BE2C (cell line): ENCODE data around the gene DCUN1D3.
A peak's percentile ranks its signal among the peaks of the same experiment; 100 is the strongest.
"Not testable (repeated sequence)": the region's sequence is repeated elsewhere in the genome, so short reads cannot be mapped to it uniquely, and the experiment has no call there.

Experiments used
- DNase-seq: peaks from one replicate; pipeline ENCODE4 v3.0.0-alpha.2; 2020
- H3K27me3 ChIP-seq: fragments of 250-450 bp; sonication (Bioruptor Pico); 2 replicates; pipeline ENCODE4 v1.5.1; 2020; ENCODE audit warnings: mild to moderate bottlenecking
- H3K36me3 ChIP-seq: fragments of 250-450 bp; sonication (Bioruptor Pico); 2 replicates; pipeline ENCODE4 v1.5.1; 2020; ENCODE audit warnings: mild to moderate bottlenecking
- H3K4me1 ChIP-seq: fragments of 250-450 bp; sonication (Bioruptor Pico); 2 replicates; pipeline ENCODE4 v1.5.1; 2020
- H3K4me3 ChIP-seq: 2 replicates; pipeline ENCODE4 v1.5.1; 2011; ENCODE audit warnings: low read depth, low read length
- H3K9me3 ChIP-seq: fragments of 250-450 bp; sonication (Bioruptor Pico); 2 replicates; pipeline ENCODE4 v1.5.1; 2020
- TF ChIP-seq, protein P1 (sequence below): IDR thresholded peaks from 2 replicates; pipeline ENCODE4 v1.5.1; 2012; ENCODE audit warnings: mild to moderate bottlenecking, low read depth, low read length

Gene DCUN1D3

GRCh38 chr16:20868890-20869289 is 31.3 kb downstream of the DCUN1D3 start:
- TF ChIP-seq, protein P1, sequence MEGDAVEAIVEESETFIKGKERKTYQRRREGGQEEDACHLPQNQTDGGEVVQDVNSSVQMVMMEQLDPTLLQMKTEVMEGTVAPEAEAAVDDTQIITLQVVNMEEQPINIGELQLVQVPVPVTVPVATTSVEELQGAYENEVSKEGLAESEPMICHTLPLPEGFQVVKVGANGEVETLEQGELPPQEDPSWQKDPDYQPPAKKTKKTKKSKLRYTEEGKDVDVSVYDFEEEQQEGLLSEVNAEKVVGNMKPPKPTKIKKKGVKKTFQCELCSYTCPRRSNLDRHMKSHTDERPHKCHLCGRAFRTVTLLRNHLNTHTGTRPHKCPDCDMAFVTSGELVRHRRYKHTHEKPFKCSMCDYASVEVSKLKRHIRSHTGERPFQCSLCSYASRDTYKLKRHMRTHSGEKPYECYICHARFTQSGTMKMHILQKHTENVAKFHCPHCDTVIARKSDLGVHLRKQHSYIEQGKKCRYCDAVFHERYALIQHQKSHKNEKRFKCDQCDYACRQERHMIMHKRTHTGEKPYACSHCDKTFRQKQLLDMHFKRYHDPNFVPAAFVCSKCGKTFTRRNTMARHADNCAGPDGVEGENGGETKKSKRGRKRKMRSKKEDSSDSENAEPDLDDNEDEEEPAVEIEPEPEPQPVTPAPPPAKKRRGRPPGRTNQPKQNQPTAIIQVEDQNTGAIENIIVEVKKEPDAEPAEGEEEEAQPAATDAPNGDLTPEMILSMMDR = no peak
- no peaks in the 10 kb centered on the region for H3K27me3 ChIP-seq
- no peak overlapping the region for H3K4me3 ChIP-seq
- H3K9me3 ChIP-seq = no peaks in the 10 kb centered on the region
- peak; percentile 79 for DNase-seq
- H3K36me3 ChIP-seq = no peaks in the 10 kb centered on the region
- H3K4me1 ChIP-seq = peaks cover 15% of the 10 kb centered on the region

GRCh38 chr16:20867585-20867984 is 32.6 kb downstream of the DCUN1D3 start:
- TF ChIP-seq, protein P1 = no peak
- Histone ChIP-seq H3K36me3 (peaks cover 1% of the 10 kb centered on the region; the same call in 1 of the 2 replicates), H3K4me3 (no peak overlapping the region), H3K4me1 (peaks cover 15% of the 10 kb centered on the region), H3K27me3 (no peaks in the 10 kb centered on the region), H3K9me3 (no peaks in the 10 kb centered on the region)
- no peak for DNase-seq

DNA sequence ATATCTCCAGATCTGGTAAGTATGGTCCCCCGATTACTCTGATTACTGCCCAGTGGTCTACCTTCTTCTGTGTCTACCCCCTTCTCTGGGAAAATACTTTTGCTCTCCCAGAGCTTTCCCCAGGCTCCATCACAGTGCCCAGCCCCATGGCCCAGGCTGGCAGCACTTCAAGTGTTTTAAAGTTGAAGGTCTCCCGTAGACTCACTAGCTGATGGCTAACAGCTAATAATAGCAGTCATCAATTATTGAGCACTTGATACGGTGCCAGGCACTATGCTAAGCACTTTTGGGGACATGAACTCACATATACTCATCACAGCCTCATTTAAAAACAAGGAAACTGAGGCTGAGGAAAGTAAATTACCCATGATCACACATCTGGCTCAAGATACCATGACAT is 33.4 kb downstream of the DCUN1D3 start:
- DNase-seq = no peak
- H3K9me3 ChIP-seq = no peaks in the 10 kb centered on the region
- H3K4me3 ChIP-seq = no peak overlapping the region
- TF ChIP-seq, protein P1 = no peak
- peaks cover 13% of the 10 kb centered on the region for H3K4me1 ChIP-seq
- H3K36me3 ChIP-seq = peaks cover 8% of the 10 kb centered on the region; the same call in 1 of the 2 replicates
- H3K27me3 ChIP-seq = no peaks in the 10 kb centered on the region

GRCh38 chr16:20866145-20866772 is 33.9 kb downstream of the DCUN1D3 start:
- Histone ChIP-seq H3K4me1 (peaks cover 13% of the 10 kb centered on the region), H3K36me3 (peaks cover 8% of the 10 kb centered on the region; the same call in 1 of the 2 replicates), H3K9me3 (no peaks in the 10 kb centered on the region), H3K4me3 (no peak overlapping the region), H3K27me3 (no peaks in the 10 kb centered on the region)
- TF ChIP-seq, protein P1 = no peak
- DNase-seq = peak; percentile 82

DNA sequence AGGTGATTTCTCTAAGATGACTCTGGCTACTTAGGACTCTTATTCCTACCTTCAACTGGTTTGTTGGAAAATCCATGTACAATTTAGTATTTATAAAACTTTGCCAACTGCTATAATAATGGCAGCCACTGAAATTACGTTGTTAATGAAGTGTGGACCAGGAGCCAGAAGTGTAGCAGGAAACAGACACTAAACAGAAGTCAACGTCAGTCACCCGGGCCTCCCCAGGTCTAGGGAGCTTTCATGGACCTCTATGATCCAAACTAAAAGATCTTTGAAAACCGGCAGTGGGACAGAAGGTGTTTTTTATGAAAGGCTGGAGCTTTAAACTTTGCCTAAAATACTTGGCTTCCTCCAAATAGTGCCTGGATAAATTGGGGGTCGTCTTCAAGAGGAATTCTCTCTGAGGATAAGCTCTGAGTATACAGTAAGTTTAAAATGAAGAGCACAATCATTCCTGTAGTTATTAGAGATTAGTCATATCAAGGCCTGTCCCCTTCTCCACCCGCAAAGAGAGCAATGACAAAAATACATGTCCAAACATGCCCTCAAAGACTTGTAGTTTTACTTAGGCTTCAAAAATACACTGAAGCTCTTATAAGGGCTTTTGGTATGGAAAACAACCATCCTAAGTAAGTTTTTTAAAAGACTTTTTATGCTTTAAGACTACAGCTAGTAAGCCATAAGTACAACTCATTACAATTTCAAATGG is 34.6 kb downstream of the DCUN1D3 start:
- no peak for DNase-seq
- Histone ChIP-seq H3K9me3 (no peaks in the 10 kb centered on the region), H3K4me3 (no peak overlapping the region), H3K27me3 (no peaks in the 10 kb centered on the region), H3K36me3 (peaks cover 8% of the 10 kb centered on the region; the same call in 1 of the 2 replicates), H3K4me1 (peaks cover 13% of the 10 kb centered on the region)
- TF ChIP-seq, protein P1 = no peak

DNA sequence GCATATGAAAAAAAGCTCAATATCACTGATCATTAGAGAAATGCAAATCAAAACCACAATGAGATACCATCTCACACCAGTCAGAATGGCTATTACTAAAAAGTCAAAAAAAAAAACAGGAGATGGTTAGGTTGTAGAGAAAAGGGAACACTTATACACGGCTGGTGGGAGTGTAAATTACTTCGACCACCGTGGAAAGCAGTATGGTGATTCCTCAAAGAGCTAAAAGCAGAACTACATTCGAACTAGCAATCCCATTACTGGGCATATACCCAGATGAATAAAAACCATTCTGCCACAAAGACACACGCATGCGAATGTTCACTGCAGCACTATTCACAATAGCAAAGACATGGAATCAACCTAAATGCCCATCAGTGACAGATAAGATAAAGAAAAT is 35.8 kb downstream of the DCUN1D3 start:
- H3K27me3 ChIP-seq, DNase-seq: not testable (repeated sequence)

More for the DNA sequence above, 35.8 kb downstream of the DCUN1D3 start:
- H3K9me3 ChIP-seq, H3K4me3 ChIP-seq: not testable (repeated sequence)
- peaks cover 13% of the 10 kb centered on the region for H3K4me1 ChIP-seq
- H3K36me3 ChIP-seq = peaks cover 14% of the 10 kb centered on the region; the same call in 1 of the 2 replicates
